Activated naive CD4-positive, alpha-beta T cell treated with anti-CD3 and anti-CD28 coated beads for 36 hours (primary cell): ENCODE measurements around the gene SP1. TPM values are rescaled to one million over a fixed set of nuclear protein-coding genes. Genes with fewer than 3 reads are reported as not detected.
"Not testable (repeated sequence)": the region's sequence is repeated elsewhere in the genome, so short reads cannot be mapped to it uniquely, and the experiment has no call there.

Experiments used
- CTCF ChIA-PET: fragments of 350-600 bp; sonication (Branson Sonifier 250); formaldehyde crosslinking; loops from one replicate; lab custom pipeline; 2021; ENCODE audit warnings: antibody characterized with exemption; lab: Charles Lee
- DNase-seq: peaks from one replicate; pipeline ENCODE4 v3.0.0-alpha.2; 2020
- H3K27ac Mint-ChIP-seq: one replicate; pipeline ENCODE4 v1.8.0; 2021; ENCODE audit warnings: mild to moderate bottlenecking, mixed read lengths
- H3K27me3 Mint-ChIP-seq: one replicate; pipeline ENCODE4 v1.8.0; 2021; ENCODE audit warnings: low read depth, mixed read lengths
- H3K36me3 Mint-ChIP-seq: one replicate; pipeline ENCODE4 v1.8.0; 2021; ENCODE audit warnings: low read depth, mixed read lengths
- H3K4me1 Mint-ChIP-seq: one replicate; pipeline ENCODE4 v1.8.0; 2021; ENCODE audit warnings: low read depth, mixed read lengths
- H3K4me3 Mint-ChIP-seq: one replicate; pipeline ENCODE4 v1.8.0; 2021; ENCODE audit warnings: mild to moderate bottlenecking, moderate library complexity, mixed read lengths
- H3K9me3 Mint-ChIP-seq: one replicate; pipeline ENCODE4 v1.8.0; 2021; ENCODE audit warnings: mixed read lengths
- intact Hi-C: fragments of 100-400 bp; cut with micrococcal nuclease; formaldehyde crosslinking; loops from one replicate; pipeline ENCODE4 v1.15.1; 2023
- total RNA-seq, 2 experiments: library from RNA; stranded (reverse); gene quantifications; one replicate each; pipeline ENCODE4 v1.2.3, GENCODE V29; 2021

Gene SP1
- total RNA-seq, 2 experiments from 2014 or later: 87.6 to 91.9 TPM

- H3K4me1 Mint-ChIP-seq, intact Hi-C loops, CTCF ChIA-PET, H3K27me3 Mint-ChIP-seq, H3K9me3 Mint-ChIP-seq, H3K27ac Mint-ChIP-seq, DNase-seq, H3K36me3 Mint-ChIP-seq, H3K4me3 Mint-ChIP-seq: not testable (repeated sequence)
Observed at GRCh38 chr12:53435326-53435725, 55.4 kb downstream of the SP1 start.

- H3K27ac Mint-ChIP-seq, H3K27me3 Mint-ChIP-seq, DNase-seq, intact Hi-C loops, H3K4me3 Mint-ChIP-seq, H3K9me3 Mint-ChIP-seq: not testable (repeated sequence)
- CTCF ChIA-PET: interaction anchor here (0.8 to 2.4 kb wide), 3 partner anchors 69 to 87 kb away, joined by 3 to 6 read pairs (median 5); no protein-coding TSS in a partner anchor
- Mint-ChIP-seq H3K4me1 (peaks cover 22% of the 10 kb centered on the region), H3K36me3 (peaks cover 19% of the 10 kb centered on the region)
Observed at GRCh38 chr12:53439582-53439981, 59.6 kb downstream of the SP1 start.

GRCh38 chr12:53441040-53441833, 61.3 kb downstream of the SP1 start, which contains the start of gene PRR13:
TSS of gene PRR13 (plus strand) at chr12:53441734. CDS start at chr12:53442715, 981 bp downstream.
- H3K9me3 Mint-ChIP-seq: no peaks in the 10 kb centered on the region
- peaks cover 29% of the 10 kb centered on the region for H3K36me3 Mint-ChIP-seq
- H3K4me1 Mint-ChIP-seq: peaks cover 38% of the 10 kb centered on the region
- DNase-seq: peak; percentile 100
- H3K27me3 Mint-ChIP-seq: no peaks in the 10 kb centered on the region
- peak within 1 kb of the TSS; percentile 90 for H3K4me3 Mint-ChIP-seq
- intact Hi-C loops: loop anchor here (1.0 to 2.0 kb wide), 8 partner anchors 10 to 220 kb away; partner anchors contain the start of genes ATF7, PFDN5 and SP1
- peak within 1 kb of the TSS; percentile 98 for H3K27ac Mint-ChIP-seq
- CTCF ChIA-PET: interaction anchor here (0.6 to 2.4 kb wide), 8 partner anchors 10 to 204 kb away, joined by 3 to 7 read pairs (median 4); no protein-coding TSS in a partner anchor

- peaks cover 40% of the 10 kb centered on the region for H3K4me1 Mint-ChIP-seq
- DNase-seq: no peak
- no peaks in the 10 kb centered on the region for H3K9me3 Mint-ChIP-seq
- peaks cover 40% of the 10 kb centered on the region for H3K36me3 Mint-ChIP-seq
- peak overlapping the region; percentile 39 for H3K4me3 Mint-ChIP-seq
- CTCF ChIA-PET: interaction anchor here (0.6 kb wide), 1 partner anchor 55 kb away, joined by 4 read pairs; no protein-coding TSS in a partner anchor
- peak overlapping the region; percentile 74 for H3K27ac Mint-ChIP-seq
- intact Hi-C loops: no loop called here
- H3K27me3 Mint-ChIP-seq: no peaks in the 10 kb centered on the region
Observed at GRCh38 chr12:53443955-53444354, 64.0 kb downstream of the SP1 start.

GRCh38 chr12:53444593-53445325, 64.8 kb downstream of the SP1 start:
- H3K4me3 Mint-ChIP-seq, DNase-seq, H3K9me3 Mint-ChIP-seq, intact Hi-C loops, H3K27me3 Mint-ChIP-seq: not testable (repeated sequence)
- CTCF ChIA-PET: interaction anchor here (0.6 to 1.3 kb wide), 3 partner anchors 24 to 65 kb away, joined by 4 to 7 read pairs (median 6); partner anchors contain the start of gene SP1
- H3K27ac Mint-ChIP-seq: peak overlapping the region; percentile 59
- peaks cover 40% of the 10 kb centered on the region for H3K36me3 Mint-ChIP-seq
- peaks cover 40% of the 10 kb centered on the region for H3K4me1 Mint-ChIP-seq

- peaks cover 50% of the 10 kb centered on the region for H3K36me3 Mint-ChIP-seq
- no peak for DNase-seq
- intact Hi-C loops: loop anchor here (1.0 to 10.0 kb wide), 8 partner anchors 10 to 445 kb away; partner anchors contain the start of genes ATF7, CSAD, EIF4B and PRR13
- H3K4me3 Mint-ChIP-seq: peak overlapping the region; percentile 24
- H3K4me1 Mint-ChIP-seq: peaks cover 37% of the 10 kb centered on the region
- H3K27me3 Mint-ChIP-seq: no peaks in the 10 kb centered on the region
- CTCF ChIA-PET: interaction anchor here (0.9 to 1.7 kb wide), 3 partner anchors 10 to 43 kb away, joined by 3 to 7 read pairs (median 5); partner anchors contain the start of gene PRR13
- H3K27ac Mint-ChIP-seq: peak overlapping the region; percentile 66
- no peaks in the 10 kb centered on the region for H3K9me3 Mint-ChIP-seq
Observed at GRCh38 chr12:53450936-53451335, 71.0 kb downstream of the SP1 start.

GRCh38 chr12:53451661-53452158, 71.7 kb downstream of the SP1 start, which contains the start of gene PCBP2:
TSS of gene PCBP2 (plus strand) at chr12:53452102. CDS start at chr12:53454801, 2,699 bp downstream.
- peaks cover 53% of the 10 kb centered on the region for H3K36me3 Mint-ChIP-seq
- peak within 1 kb of the TSS; percentile 99 for H3K27ac Mint-ChIP-seq
- CTCF ChIA-PET: interaction anchor here (1.0 to 1.7 kb wide), 2 partner anchors 11 to 42 kb away, joined by 5 to 7 read pairs; partner anchors contain the start of gene PRR13
- H3K4me3 Mint-ChIP-seq: peak within 1 kb of the TSS; percentile 99
- H3K4me1 Mint-ChIP-seq: peaks cover 36% of the 10 kb centered on the region
- DNase-seq: peak; percentile 99
- intact Hi-C loops: loop anchor here (1.0 to 10.0 kb wide), 13 partner anchors 10 to 829 kb away; partner anchors contain the start of genes ATF7, ATP5MC2, CBX5 and CSAD
- no peaks in the 10 kb centered on the region for H3K9me3 Mint-ChIP-seq
- H3K27me3 Mint-ChIP-seq: no peaks in the 10 kb centered on the region

- H3K36me3 Mint-ChIP-seq: peaks cover 55% of the 10 kb centered on the region
- H3K27ac Mint-ChIP-seq: peak overlapping the region; percentile 99
- DNase-seq: peak; percentile 70
- peak overlapping the region; percentile 99 for H3K4me3 Mint-ChIP-seq
- peaks cover 36% of the 10 kb centered on the region for H3K4me1 Mint-ChIP-seq
- H3K9me3 Mint-ChIP-seq: no peaks in the 10 kb centered on the region
- CTCF ChIA-PET: interaction anchor here (0.7 to 3.3 kb wide), 5 partner anchors 23 to 131 kb away, joined by 3 to 25 read pairs (median 4); partner anchors contain the start of genes AAAS and TARBP2
- intact Hi-C loops: loop anchor here (1.0 to 10.0 kb wide), 7 partner anchors 31 to 828 kb away; partner anchors contain the start of genes ATP5MC2, CBX5, CSAD and ESPL1
- H3K27me3 Mint-ChIP-seq: no peaks in the 10 kb centered on the region
Observed at GRCh38 chr12:53452159-53453077, 72.4 kb downstream of the SP1 start.

- no peaks in the 10 kb centered on the region for H3K9me3 Mint-ChIP-seq
- H3K4me3 Mint-ChIP-seq: peak overlapping the region; percentile 99
- no peak for DNase-seq
- H3K4me1 Mint-ChIP-seq: peaks cover 45% of the 10 kb centered on the region
- no peaks in the 10 kb centered on the region for H3K27me3 Mint-ChIP-seq
- peaks cover 57% of the 10 kb centered on the region for H3K36me3 Mint-ChIP-seq
- peak overlapping the region; percentile 70 for H3K27ac Mint-ChIP-seq
- CTCF ChIA-PET: interaction anchor here (1.6 to 3.3 kb wide), 3 partner anchors 22 to 133 kb away, joined by 4 to 25 read pairs (median 5); partner anchors contain the start of genes AAAS and TARBP2
- intact Hi-C loops: loop anchor here (2.0 to 10.0 kb wide), 3 partner anchors 272 to 827 kb away; partner anchors contain the start of genes CBX5, CSAD, HNRNPA1 and ZNF740
Observed at GRCh38 chr12:53453953-53454640, 74.1 kb downstream of the SP1 start.

GRCh38 chr12:53454707-53455106, 74.7 kb downstream of the SP1 start:
- no peak for DNase-seq
- Mint-ChIP-seq H3K4me1 (peaks cover 48% of the 10 kb centered on the region), H3K9me3 (no peaks in the 10 kb centered on the region), H3K36me3 (peaks cover 60% of the 10 kb centered on the region), H3K4me3 (peak overlapping the region; percentile 6), H3K27ac (peak overlapping the region; percentile 70), H3K27me3 (no peaks in the 10 kb centered on the region)
- CTCF ChIA-PET: interaction anchor here (3.3 kb wide), 1 partner anchor 21 kb away, joined by 25 read pairs; no protein-coding TSS in a partner anchor
- intact Hi-C loops: loop anchor here (5.0 to 10.0 kb wide), 2 partner anchors 272 to 420 kb away; partner anchors contain the start of genes CSAD and ZNF740
